IPS-15b (cell line): ENCODE data around the gene BLVRB.
"Not testable (repeated sequence)": the region's sequence is repeated elsewhere in the genome, so short reads cannot be mapped to it uniquely, and the experiment has no call there.

Source experiments
- H3K27me3 ChIP-seq: one replicate; pipeline ENCODE4 v1.6.1; 2013; ENCODE audit warnings: low read length; ENCODE audit not compliant: control insufficient read depth, insufficient read depth
- H3K36me3 ChIP-seq: one replicate; pipeline ENCODE4 v1.6.1; 2013; ENCODE audit warnings: low read length; ENCODE audit not compliant: control insufficient read depth, insufficient read depth
- H3K4me1 ChIP-seq: one replicate; pipeline ENCODE4 v1.6.1; 2013; ENCODE audit warnings: mild to moderate bottlenecking, low read length; ENCODE audit not compliant: control insufficient read depth, insufficient read depth
- H3K4me3 ChIP-seq: one replicate; pipeline ENCODE4 v1.5.1; 2013; ENCODE audit warnings: low read depth, low read length
- H3K9ac ChIP-seq: one replicate; pipeline ENCODE4 v1.6.1; 2013; ENCODE audit warnings: low read depth, mild to moderate bottlenecking, low read length
- H3K9me3 ChIP-seq: one replicate; pipeline ENCODE4 v1.6.1; 2013; ENCODE audit warnings: mild to moderate bottlenecking, low read length; ENCODE audit not compliant: control insufficient read depth, insufficient read depth

BLVRB gene

DNA sequence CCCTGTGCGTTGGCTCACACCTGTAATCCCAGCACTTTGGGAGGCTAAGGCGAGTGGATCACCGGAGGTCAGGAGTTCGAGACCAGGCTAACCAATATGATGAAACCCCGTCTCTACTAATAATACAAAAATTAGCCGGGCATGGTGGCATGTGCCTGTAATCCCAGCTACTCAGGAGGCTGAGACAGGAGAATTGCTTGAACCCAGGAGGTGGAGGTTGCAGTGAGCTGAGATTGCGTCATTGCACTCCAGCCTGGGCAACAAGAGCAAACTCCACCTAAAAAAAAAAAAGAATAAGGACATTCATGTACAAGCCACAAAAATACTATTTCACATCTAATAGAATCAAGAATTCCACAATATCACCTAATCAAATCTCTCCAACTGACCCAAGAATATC, 37.3 kb downstream of the BLVRB start:
- H3K9me3 ChIP-seq, H3K4me1 ChIP-seq, H3K36me3 ChIP-seq, H3K9ac ChIP-seq, H3K27me3 ChIP-seq, H3K4me3 ChIP-seq: not testable (repeated sequence)

DNA sequence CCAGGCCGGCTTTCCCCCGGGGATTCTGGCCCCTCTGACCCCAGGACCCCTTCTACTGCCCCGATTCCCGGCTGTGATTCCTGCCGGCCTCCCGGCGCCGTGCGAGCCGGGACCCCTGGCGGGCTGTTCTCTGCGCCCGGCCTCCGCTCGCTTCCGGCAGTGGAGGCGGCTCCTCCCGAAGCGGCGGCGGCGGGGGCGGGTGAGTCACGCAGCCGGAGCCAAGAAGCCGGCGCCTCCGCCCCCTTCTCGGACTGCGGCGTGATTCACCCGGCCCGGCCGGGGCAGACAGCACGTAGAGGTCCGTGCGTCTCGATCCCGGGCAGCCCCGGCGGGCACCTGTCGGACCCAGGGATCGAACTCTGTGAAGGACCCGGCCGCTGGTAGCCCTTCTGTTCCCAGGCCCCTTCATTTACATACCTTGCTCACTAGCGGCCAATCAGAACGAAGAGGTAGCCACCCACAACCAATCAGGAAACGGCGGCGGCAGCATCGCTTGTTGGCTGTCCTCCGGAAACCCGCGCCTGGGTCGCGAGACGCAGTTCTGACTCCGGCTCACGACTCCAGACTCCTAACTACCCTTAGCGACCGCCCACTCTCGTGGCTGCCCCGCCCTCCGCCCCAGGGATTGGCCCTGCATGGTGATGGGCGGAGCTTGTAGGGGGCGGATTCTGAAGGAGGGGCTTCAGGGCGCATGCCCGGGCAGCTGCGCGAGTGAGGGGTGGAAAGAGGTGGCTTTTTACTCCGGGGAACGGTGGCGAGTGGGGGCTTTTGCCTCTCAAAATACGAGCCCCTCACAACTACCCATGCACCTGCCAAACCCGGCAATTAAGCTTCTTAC, 39.9 kb downstream of the BLVRB start, which contains the start of gene SERTAD1:
SERTAD1 (minus strand) TSS at position 543 of the 838 bp plus-strand sequence. CDS start 2,446 bp downstream, outside the sequence.
- H3K27me3 ChIP-seq = no peaks in the 10 kb centered on the region
- peaks cover 4% of the 10 kb centered on the region for H3K36me3 ChIP-seq
- H3K9ac ChIP-seq = peak within 1 kb of the TSS; percentile 71
- H3K4me3 ChIP-seq = peak within 1 kb of the TSS; percentile 76
- peaks cover 3% of the 10 kb centered on the region for H3K4me1 ChIP-seq
- no peaks in the 10 kb centered on the region for H3K9me3 ChIP-seq

DNA sequence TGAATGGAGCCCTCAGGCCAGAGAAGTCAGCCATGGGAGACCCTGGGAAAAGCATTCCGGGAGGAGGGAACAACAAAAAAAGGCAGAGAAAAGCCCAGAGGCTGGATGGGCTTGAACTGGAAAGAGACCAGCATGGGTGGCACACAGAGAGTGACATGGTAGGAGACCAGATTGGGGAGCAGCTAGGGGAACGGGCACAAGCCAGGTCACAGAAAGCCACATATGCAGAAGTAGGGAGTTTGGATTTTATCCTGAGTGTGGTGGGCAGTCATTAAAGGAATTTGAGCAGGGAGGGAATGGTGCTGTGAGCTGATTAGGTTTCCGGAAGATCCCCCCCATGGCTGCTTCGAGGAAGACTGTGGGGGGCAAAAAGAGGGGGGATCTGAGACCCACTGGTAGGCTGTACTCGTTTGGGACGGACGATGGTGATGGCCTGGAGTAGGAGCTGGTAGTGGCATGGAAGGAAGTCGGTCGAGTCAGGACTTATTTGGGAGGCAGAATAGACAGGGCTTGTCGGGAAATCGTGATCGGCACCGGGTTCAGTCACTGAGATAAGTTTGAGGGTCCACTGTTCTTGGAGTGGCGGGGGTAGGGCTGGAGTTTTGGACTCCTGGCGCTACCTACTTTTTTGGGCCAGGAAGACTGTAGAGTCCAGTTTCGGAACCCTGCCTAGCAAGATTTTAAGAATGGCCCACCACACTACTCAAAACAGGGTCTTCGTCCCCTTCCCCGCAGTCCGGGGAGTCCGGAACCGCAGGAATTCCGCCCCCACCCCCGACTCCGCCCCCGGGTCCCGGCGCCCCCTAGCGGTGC, 40.7 kb downstream of the BLVRB start:
- H3K27me3 ChIP-seq = no peaks in the 10 kb centered on the region
- H3K36me3 ChIP-seq = peaks cover 4% of the 10 kb centered on the region
- H3K9me3 ChIP-seq = no peaks in the 10 kb centered on the region
- peak overlapping the region; percentile 76 for H3K4me3 ChIP-seq
- H3K4me1 ChIP-seq = peaks cover 3% of the 10 kb centered on the region
- peak overlapping the region; percentile 71 for H3K9ac ChIP-seq

DNA sequence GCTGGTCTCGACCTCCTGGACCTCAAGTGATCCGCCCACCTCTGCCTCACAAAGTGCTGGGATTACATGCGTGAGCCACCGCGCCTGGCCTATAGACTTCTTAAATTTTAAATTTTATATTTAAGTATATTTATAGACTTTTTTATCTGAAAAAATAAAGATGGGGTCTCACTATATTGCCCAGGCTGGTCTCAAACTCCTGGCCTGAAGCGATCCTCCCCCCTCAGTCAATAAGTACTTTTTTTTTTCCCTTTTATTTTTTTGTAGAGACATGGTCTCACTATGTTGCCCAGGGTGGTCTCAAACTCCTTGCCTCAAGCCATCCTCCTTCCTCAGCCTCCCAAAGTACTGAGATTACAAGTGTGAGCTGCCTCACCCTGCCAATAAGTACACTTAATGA, 41.6 kb downstream of the BLVRB start:
- Histone ChIP-seq H3K9me3 (no peaks in the 10 kb centered on the region), H3K4me1 (peaks cover 3% of the 10 kb centered on the region), H3K4me3 (no peak overlapping the region), H3K27me3 (no peaks in the 10 kb centered on the region), H3K9ac (no peak overlapping the region), H3K36me3 (peaks cover 4% of the 10 kb centered on the region)

DNA sequence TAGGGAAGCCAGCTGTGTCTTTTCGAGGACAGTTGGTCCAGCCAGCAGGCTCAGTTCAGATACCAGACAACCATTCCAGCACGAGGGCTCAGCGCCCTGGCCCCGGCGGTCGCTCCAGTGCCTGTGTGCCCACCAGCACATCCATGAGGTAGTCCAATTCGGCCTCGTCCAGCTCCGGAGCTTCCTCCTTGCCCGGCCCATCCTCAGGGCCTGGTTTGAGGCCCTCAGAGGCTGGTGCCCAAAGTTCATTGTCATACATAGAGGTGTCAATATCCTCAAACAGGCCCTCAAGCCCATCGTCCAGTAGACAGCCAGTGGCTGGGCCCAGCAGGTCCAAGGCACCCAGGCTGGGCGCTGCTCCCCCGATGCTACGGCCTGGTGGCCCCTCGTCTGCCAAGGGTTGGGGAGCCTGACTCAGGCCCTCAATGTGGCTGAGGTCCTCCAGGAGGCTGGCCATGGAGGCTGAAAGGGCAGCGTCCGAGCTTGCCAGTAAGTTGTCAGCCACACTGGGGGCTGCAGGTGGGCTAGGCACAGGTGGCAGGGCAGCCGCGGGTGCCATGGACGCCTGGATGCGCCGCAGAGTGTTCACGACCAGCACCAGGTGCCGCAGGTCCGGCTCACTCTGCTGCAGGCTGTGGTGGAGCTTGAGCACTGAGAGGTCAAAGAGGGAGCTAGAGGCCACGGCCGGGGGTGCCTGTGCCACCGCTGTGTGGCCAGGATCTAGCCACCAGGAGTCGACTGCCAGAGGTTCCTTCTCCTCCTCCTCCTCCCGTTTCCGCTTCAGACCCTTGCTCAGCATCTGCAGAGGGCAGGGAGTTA, 42.6 kb downstream of the BLVRB start:
- no peaks in the 10 kb centered on the region for H3K27me3 ChIP-seq

DNA sequence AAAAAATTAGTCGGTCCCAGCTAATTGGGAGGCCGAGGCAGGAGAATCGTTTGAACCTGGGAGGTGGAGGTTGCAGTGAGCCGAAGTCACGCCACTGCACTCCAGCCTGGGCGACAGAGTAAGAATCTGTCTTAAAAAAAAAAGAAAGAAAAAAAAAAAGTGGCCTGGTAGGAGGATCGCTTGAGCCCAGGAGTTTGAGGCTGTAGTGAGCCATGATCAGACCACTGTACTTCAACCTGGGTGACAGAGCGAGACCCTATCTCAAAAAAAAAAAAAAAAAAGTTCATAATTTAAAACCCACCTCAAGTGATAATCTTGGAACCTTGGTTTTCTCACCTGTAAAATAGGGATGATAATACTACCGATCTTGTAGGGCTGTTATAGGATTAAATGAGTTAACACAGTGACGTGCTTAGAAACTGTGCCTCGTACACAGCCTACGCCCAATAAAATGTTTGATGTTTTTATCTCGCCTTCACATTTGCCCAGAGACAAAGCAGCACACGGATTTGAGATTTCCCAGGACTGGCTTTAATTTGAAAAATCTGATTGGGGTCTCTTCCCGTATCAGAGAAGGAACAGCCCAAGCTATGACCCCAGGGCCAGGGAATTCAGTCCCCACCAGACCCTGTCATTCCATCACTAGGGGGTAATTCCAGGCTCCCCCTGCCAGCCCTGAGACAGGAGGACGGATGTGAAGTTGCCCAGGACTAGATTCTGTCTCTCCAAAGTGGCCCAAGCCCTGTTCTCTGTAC, 43.4 kb downstream of the BLVRB start:
- Histone ChIP-seq H3K4me3 (no peak overlapping the region), H3K4me1 (peaks cover 3% of the 10 kb centered on the region), H3K9me3 (no peaks in the 10 kb centered on the region), H3K36me3 (peaks cover 4% of the 10 kb centered on the region), H3K9ac (no peak overlapping the region), H3K27me3 (no peaks in the 10 kb centered on the region)

More for the DNA sequence above, 42.6 kb downstream of the BLVRB start:
- no peak overlapping the region for H3K9ac ChIP-seq
- peaks cover 4% of the 10 kb centered on the region for H3K36me3 ChIP-seq
- no peak overlapping the region for H3K4me3 ChIP-seq
- peaks cover 3% of the 10 kb centered on the region for H3K4me1 ChIP-seq
- H3K9me3 ChIP-seq = no peaks in the 10 kb centered on the region

DNA sequence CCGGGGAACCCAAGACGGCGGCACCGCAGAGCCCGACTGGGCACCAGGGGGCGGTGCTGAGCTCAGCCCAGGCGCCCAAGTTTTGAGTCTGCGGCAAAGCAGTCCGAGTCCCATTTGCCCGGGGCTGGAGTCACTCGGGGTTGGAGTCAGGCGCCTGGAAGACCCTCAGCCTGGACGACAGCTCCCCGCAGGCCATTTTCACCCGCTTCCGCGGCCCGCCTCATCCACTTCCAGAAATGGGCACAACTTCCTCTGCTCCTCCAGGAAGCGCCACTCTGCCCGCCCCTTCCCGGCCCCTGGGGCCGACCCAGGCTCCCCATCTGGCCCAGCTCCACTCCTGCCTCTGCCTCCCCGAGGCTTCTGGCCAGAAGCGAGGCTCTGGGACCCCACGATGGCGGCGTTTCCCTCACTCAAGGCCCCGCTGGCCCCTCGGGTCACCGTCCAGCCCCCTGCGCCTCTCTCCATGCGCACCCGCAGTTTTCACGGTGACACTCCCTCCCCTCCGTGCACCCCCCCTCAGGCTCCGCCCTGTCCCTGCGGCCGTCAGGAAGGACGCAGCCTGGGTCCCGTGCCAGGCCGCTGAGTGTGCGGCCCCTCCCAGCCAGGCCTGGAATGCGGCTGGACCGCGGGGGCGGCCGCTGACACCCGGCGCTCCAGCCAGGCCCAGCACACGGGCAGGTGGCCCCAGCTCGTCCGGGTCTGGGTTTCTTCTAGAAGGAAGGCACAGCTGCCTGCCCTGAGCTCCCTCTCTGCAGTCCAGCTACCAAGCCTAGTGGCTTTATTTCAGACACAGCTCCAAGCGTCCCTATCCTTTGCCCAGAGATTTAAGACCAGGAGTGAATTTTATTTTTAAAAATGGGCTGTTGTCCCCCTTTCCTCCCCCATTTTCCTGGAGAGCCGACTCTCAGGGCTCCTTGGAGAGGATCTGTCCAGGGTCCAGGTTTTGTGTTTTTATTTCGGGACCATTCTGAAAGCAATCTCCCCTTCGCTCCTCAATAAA, 44.5 kb downstream of the BLVRB start:
- Histone ChIP-seq H3K9ac (peak overlapping the region; percentile 70), H3K9me3 (no peaks in the 10 kb centered on the region), H3K4me1 (peaks cover 3% of the 10 kb centered on the region), H3K4me3 (peak overlapping the region; percentile 81), H3K36me3 (peaks cover 4% of the 10 kb centered on the region), H3K27me3 (no peaks in the 10 kb centered on the region)

DNA sequence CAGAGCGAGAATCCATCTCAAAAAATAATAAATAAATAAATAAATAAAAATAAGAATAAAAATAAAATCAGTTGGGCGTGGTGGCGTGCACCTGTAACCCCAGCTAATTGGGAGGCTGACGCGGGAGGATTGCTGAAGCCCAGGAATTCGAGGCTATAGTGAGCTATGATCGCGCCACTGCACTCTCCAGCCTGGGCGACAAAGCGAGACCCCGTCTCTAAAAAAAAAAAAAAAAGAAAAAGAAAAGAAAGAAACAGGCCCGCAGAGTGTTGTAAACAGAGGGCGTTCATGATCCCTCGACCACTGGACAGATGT, 45.1 kb downstream of the BLVRB start:
- H3K4me3 ChIP-seq = peak overlapping the region; percentile 81
- H3K36me3 ChIP-seq = peaks cover 4% of the 10 kb centered on the region
- peaks cover 3% of the 10 kb centered on the region for H3K4me1 ChIP-seq
- H3K27me3 ChIP-seq = no peaks in the 10 kb centered on the region
- peak overlapping the region; percentile 70 for H3K9ac ChIP-seq
- no peaks in the 10 kb centered on the region for H3K9me3 ChIP-seq

DNA sequence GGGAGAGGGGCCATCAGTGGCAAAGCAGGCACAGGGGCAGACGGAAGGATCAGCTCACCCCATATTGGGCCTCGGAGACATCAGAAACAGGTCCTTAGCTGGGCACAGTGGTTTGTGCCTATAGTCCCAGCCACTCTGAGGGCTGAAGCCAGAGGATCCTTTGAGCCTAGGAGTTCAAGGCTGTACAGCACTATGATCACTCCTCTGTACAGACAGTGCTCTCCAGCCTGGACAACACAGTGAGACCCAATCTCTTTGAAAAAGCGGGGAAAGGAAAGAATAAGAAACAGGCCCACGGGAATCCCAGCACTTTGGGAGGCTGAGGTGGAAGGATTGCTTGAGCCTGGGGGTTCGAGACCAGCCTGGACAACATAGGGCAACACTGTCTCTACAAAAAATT, 45.8 kb downstream of the BLVRB start:
- H3K9me3 ChIP-seq = no peaks in the 10 kb centered on the region
- H3K27me3 ChIP-seq = no peaks in the 10 kb centered on the region
- peaks cover 4% of the 10 kb centered on the region for H3K36me3 ChIP-seq
- H3K4me1 ChIP-seq = peaks cover 3% of the 10 kb centered on the region
- H3K9ac ChIP-seq = no peak overlapping the region
- H3K4me3 ChIP-seq = no peak overlapping the region

DNA sequence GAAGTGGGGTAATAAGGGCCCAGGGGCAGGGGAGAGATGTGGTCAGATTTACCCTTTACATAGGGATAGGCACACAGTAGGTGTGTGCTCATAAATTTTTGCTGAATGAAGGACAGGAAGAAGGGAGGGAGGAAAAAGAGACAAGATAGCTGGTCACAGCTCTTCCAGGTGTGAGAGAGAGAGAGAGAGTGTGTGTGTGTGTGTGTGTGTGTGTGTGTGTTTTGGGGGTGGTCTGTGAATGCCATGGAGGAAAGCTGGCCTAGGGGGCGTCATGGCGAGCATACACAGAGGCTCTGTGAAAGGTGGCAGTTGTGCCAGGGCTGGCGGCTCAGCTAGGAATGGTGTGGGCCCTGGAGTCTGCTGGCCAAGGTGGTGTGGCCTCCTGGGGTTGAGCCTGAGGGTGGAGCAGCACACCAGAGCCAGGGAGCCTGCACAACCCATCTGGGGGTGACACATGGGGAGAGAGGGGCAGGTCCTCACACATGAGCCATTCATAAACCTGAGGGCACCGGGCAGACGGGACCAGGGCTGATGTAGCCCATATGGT, 46.4 kb downstream of the BLVRB start:
- Histone ChIP-seq H3K4me3 (no peak overlapping the region), H3K4me1 (peaks cover 3% of the 10 kb centered on the region), H3K36me3 (peaks cover 4% of the 10 kb centered on the region), H3K27me3 (no peaks in the 10 kb centered on the region), H3K9me3 (no peaks in the 10 kb centered on the region), H3K9ac (no peak overlapping the region)
